ENCODE results near the gene RAB8B. TPM values are rescaled to one million over a fixed set of nuclear protein-coding genes. Genes with fewer than 3 reads are reported as not detected.

RAB8B gene
- total RNA-seq, 4 donors from 2014 or later, result 9.1 to 23.6 (median 10.7) TPM

GRCh38 chr15:63306492-63307073, 117.2 kb downstream of the RAB8B start:
- no peak for DNase-seq (ENCODE audit: low spot score in 2 of 2)
- intact Hi-C loops (cut with DNase I; ENCODE audit: low total_unique reads), result no loop called here
- WGBS, 2 donors, result 80 to 82% methylated on average over 5 of the region's 5 CpGs
- TF ChIP-seq POLR2A (IDR thresholded peaks at IDR 0.05) (no peak), CTCF (IDR thresholded peaks at IDR 0.05) (no peak)
- no peak overlapping the region for H3K4me3 ChIP-seq (ENCODE audit: low read depth, poor library complexity, severe bottlenecking)

- 65 to 70% methylated on average over 4 of the region's 4 CpGs for WGBS, 2 donors
- no peak for DNase-seq (ENCODE audit: low spot score in 2 of 2)
- TF ChIP-seq CTCF (IDR thresholded peaks at IDR 0.05) (no peak), POLR2A (IDR thresholded peaks at IDR 0.05) (no peak)
- intact Hi-C loops (cut with DNase I; ENCODE audit: low total_unique reads), result no loop called here
- H3K4me3 ChIP-seq (ENCODE audit: low read depth, poor library complexity, severe bottlenecking), result no peak overlapping the region
Observed at GRCh38 chr15:63308491-63308890, 119.1 kb downstream of the RAB8B start.

- intact Hi-C loops (cut with DNase I; ENCODE audit: low total_unique reads), result no loop called here
- TF ChIP-seq CTCF (IDR thresholded peaks at IDR 0.05), result no peak
- no peak for TF ChIP-seq POLR2A (IDR thresholded peaks at IDR 0.05)
- H3K4me3 ChIP-seq (ENCODE audit: low read depth, poor library complexity, severe bottlenecking), result no peak overlapping the region
- DNase-seq (ENCODE audit: low spot score in 2 of 2), result no peak
- WGBS, 2 donors, result 66 to 70% methylated on average over 2 of the region's 2 CpGs
Observed at GRCh38 chr15:63308947-63309346, 119.5 kb downstream of the RAB8B start.

- 86 to 94% methylated on average over 3 of the region's 3 CpGs for WGBS, 2 donors
- TF ChIP-seq CTCF (IDR thresholded peaks at IDR 0.05) (no peak), POLR2A (IDR thresholded peaks at IDR 0.05) (no peak)
- DNase-seq (ENCODE audit: low spot score in 2 of 2), result no peak
- H3K4me3 ChIP-seq (ENCODE audit: low read depth, poor library complexity, severe bottlenecking), result no peak overlapping the region
- intact Hi-C loops (cut with DNase I; ENCODE audit: low total_unique reads), result loop anchor here (5.0 kb wide), 1 partner anchor 87 kb away; no protein-coding TSS in a partner anchor
Observed at GRCh38 chr15:63310646-63311045, 121.2 kb downstream of the RAB8B start.

- TF ChIP-seq POLR2A (IDR thresholded peaks at IDR 0.05) (no peak), CTCF (IDR thresholded peaks at IDR 0.05) (no peak)
- no peak overlapping the region for H3K4me3 ChIP-seq (ENCODE audit: low read depth, poor library complexity, severe bottlenecking)
- intact Hi-C loops (cut with DNase I; ENCODE audit: low total_unique reads), result loop anchor here (5.0 kb wide), 1 partner anchor 85 kb away; no protein-coding TSS in a partner anchor
- WGBS, 2 donors, result 95 to 100% methylated on average over 1 of the region's 1 CpG
- no peak for DNase-seq (ENCODE audit: low spot score in 2 of 2)
Observed at GRCh38 chr15:63312286-63312685, 122.9 kb downstream of the RAB8B start.

- 87 to 93% methylated on average over 4 of the region's 4 CpGs for WGBS, 2 donors
Observed at GRCh38 chr15:63313825-63314224, 124.4 kb downstream of the RAB8B start.

More at GRCh38 chr15:63313825-63314224, 124.4 kb downstream of the RAB8B start:
- intact Hi-C loops (cut with DNase I; ENCODE audit: low total_unique reads), result loop anchor here (5.0 kb wide), 1 partner anchor 83 kb away; no protein-coding TSS in a partner anchor
- DNase-seq (ENCODE audit: low spot score in 2 of 2), result peak in 1 of 2 donors; percentile 58
- no peak overlapping the region for H3K4me3 ChIP-seq (ENCODE audit: low read depth, poor library complexity, severe bottlenecking)
- TF ChIP-seq CTCF (IDR thresholded peaks at IDR 0.05) (no peak), POLR2A (IDR thresholded peaks at IDR 0.05) (no peak)

Measured in lower leg skin (tissue), 4 donors.